Subcutaneous abdominal adipose tissue (tissue), 5 donors: Measurements from ENCODE around the gene RNF150.

Source experiments
- H3K27ac ChIP-seq: one replicate; pipeline ENCODE4 v1.7.0; 2013; ENCODE audit warnings: low read depth, mild to moderate bottlenecking, inconsistent platforms, low read length, moderate library complexity
- H3K27me3 ChIP-seq, 5 donors: one replicate each; pipeline ENCODE4 v1.7.0; 2013; ENCODE audit warnings: low read length in 5 of 5, inconsistent platforms in 1 of 5; ENCODE audit not compliant: control insufficient read depth in 5 of 5, insufficient read depth in 4 of 5
- H3K36me3 ChIP-seq, 5 donors: one replicate each; pipeline ENCODE4 v1.7.0; 2013; ENCODE audit warnings: low read length in 5 of 5; ENCODE audit not compliant: control insufficient read depth in 5 of 5, insufficient read depth in 5 of 5
- H3K4me1 ChIP-seq, 5 donors: one replicate each; pipeline ENCODE4 v1.7.0; 2013; ENCODE audit warnings: low read length in 5 of 5, mild to moderate bottlenecking in 3 of 5, moderate library complexity in 1 of 5; ENCODE audit not compliant: control insufficient read depth in 5 of 5, insufficient read depth in 5 of 5
- H3K4me3 ChIP-seq, 5 donors: one replicate each; pipeline ENCODE4 v1.7.0; 2013; ENCODE audit warnings: low read length in 5 of 5, low read depth in 1 of 5
- H3K9ac ChIP-seq, 5 donors: one replicate each; pipeline ENCODE4 v1.7.0; 2013; ENCODE audit warnings: low read length in 5 of 5, mild to moderate bottlenecking in 4 of 5, moderate library complexity in 3 of 5
- H3K9me3 ChIP-seq, 5 donors: one replicate each; pipeline ENCODE4 v1.7.0; 2013; ENCODE audit warnings: low read length in 5 of 5; ENCODE audit not compliant: control insufficient read depth in 5 of 5
- donor health status: healthy.
- donor health status: healthy.
- donor health status: healthy.
- donor health status: healthy.
- donor health status: healthy.

The RNF150 gene

DNA sequence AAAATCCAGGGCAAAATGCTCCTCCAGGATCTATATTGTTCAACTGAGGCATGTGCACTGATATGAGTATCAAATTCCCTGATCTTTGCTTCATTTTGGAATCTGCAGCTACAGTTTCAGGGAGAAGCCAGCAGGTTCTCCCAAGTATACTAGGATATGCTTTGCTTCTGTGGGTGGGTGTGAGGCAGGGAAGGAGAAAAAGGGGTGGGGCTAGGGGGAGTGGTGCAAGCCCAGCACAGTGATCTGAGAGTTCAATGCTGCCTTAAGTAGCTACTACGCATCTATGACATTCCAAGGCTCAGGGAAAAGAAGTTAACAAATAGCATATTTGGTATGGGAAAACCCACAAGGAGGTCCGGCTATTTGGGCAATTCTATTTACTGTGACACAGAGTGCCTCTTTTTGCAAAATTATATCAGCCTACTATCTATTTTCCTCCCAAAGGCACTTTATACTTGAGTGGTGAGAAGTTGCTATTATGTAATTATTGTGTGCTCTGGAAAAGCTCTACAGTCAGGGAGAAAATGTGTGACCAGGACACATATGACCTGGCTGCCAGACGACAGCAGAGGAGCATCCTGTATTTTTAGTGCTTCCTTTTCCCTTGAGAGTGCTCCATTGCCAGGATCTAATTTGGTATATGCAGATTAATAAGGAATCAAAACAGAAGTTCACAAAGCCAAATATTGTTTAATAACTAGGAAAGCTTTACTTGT lies 162.0 kb downstream of the RNF150 start:
- Histone ChIP-seq H3K36me3 (peaks cover 0 to 6% (median 4%) of the 10 kb centered on the region in 5 donors), H3K27me3 (no peaks in the 10 kb centered on the region), H3K27ac (peak overlapping the region; percentile 11), H3K4me1 (peaks cover 0 to 16% (median 7%) of the 10 kb centered on the region in 5 donors), H3K4me3 (no peak overlapping the region), H3K9ac (no peak overlapping the region), H3K9me3 (no peaks in the 10 kb centered on the region)

DNA sequence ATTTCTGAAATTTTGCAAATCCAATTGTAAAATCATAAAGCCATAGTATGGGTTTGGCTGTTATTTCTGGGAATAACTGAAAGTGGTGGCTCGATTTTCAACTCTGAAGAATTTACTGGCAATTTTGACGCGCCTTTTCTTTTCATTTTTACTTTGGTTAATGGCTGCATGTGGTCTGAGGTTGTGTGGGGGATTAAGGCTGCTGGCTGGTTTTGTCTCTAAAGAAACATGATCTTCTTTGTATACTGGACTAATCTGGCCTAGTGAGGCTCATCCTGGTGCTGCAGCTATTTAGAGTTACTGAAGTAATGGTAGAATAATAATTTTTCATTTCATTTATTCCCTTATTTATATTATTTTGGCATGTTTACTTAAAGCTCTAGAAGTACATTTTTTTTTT lies 164.0 kb downstream of the RNF150 start:
- Histone ChIP-seq H3K36me3 (peaks cover 0 to 7% (median 4%) of the 10 kb centered on the region in 5 donors), H3K9ac (no peak overlapping the region), H3K4me1 (peaks cover 0 to 16% (median 7%) of the 10 kb centered on the region in 5 donors), H3K4me3 (no peak overlapping the region), H3K27me3 (no peaks in the 10 kb centered on the region), H3K27ac (no peak overlapping the region), H3K9me3 (no peaks in the 10 kb centered on the region)

DNA sequence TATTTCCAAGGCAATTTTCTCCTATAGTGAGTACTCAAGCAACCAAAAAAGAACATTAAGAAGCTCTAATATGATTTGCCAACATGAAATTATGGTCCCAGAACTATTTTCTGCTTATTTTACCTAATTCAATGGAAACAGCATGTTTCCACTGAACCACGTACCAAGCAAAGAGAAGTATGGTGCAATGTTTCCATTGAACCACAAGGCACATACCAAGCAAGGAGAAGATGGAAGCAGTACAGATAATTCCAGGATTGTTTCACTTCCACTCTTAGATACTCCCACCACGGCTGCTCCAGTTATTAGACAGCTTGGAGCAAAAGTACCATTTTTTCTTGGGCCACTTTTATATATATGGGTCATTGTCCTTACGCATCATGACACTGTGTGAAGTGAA lies 164.9 kb downstream of the RNF150 start:
- Histone ChIP-seq H3K4me3 (no peak overlapping the region), H3K27ac (no peak overlapping the region), H3K9ac (no peak overlapping the region), H3K27me3 (no peaks in the 10 kb centered on the region), H3K9me3 (no peaks in the 10 kb centered on the region), H3K4me1 (peaks cover 0 to 16% (median 7%) of the 10 kb centered on the region in 5 donors), H3K36me3 (peaks cover 0 to 7% (median 4%) of the 10 kb centered on the region in 5 donors)

DNA sequence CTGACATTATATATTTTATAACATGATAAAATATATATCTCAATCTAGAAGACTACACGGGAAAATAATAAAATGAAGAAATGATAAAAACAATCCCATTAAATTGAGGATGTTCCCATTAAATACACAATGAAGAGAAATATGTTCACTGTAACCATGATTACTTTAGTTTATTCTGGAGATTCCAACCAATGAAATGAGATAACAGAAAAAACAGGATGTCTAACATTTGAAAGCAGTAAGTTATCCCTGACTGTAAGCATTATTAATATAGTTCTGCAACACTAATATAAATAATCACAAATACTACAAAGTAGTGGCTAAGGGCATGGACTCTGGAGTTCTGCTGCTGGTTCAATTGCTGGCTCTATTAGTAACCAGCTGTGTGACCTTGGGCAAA lies 169.4 kb downstream of the RNF150 start:
- Histone ChIP-seq H3K4me3 (no peak overlapping the region), H3K9ac (no peak overlapping the region), H3K27me3 (no peaks in the 10 kb centered on the region), H3K36me3 (peaks cover 0 to 8% (median 4%) of the 10 kb centered on the region in 5 donors), H3K9me3 (no peaks in the 10 kb centered on the region), H3K4me1 (peaks cover 0 to 7% (median 0%) of the 10 kb centered on the region in 5 donors), H3K27ac (no peak overlapping the region)

DNA sequence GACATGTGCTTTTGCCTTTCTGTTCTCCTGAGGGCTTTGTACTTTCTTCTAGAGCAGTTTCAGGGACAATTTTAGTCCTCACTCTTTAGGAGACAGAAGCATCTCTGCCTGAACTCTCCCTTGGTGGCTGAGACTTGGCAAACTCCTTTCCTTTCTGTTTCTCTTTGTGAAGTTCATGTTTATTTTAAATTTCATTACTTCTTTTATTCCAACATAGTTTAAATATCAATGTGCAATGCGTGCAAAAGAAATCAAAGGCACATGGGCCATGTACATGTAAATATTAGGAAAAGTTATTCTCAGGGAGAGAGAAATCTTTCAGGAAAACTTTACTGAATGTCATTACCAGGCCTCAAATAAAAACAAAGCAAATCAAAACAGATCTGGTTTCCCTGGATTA lies 177.6 kb downstream of the RNF150 start:
- H3K36me3 ChIP-seq, result peaks cover 0 to 4% (median 0%) of the 10 kb centered on the region in 5 donors
- no peak overlapping the region for H3K4me3 ChIP-seq
- H3K9me3 ChIP-seq, result no peaks in the 10 kb centered on the region
- no peak overlapping the region for H3K27ac ChIP-seq
- no peak overlapping the region for H3K9ac ChIP-seq
- H3K27me3 ChIP-seq, result no peaks in the 10 kb centered on the region
- H3K4me1 ChIP-seq, result no peaks in the 10 kb centered on the region

DNA sequence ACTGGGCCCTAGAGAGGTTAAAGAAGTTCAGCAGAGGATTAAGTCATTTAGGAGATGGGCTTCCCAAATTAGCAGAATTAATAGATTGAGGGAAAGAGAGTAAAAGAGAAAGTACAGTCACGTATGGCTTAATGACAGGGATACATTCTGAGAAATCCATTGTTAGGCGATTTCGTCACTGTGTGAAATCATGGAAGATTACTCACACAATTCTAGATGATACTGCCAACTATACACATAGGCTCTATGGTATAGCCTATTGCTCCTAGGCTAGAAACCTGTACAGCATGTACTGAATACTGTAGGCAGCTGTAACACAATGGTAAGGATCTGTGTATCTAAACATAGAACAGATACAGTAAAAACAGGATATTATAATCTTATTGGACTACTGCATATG lies 180.6 kb downstream of the RNF150 start:
- Histone ChIP-seq H3K9ac (no peak overlapping the region), H3K27ac (no peak overlapping the region), H3K4me1 (no peaks in the 10 kb centered on the region), H3K4me3 (no peak overlapping the region), H3K9me3 (no peaks in the 10 kb centered on the region), H3K36me3 (peaks cover 0 to 4% (median 0%) of the 10 kb centered on the region in 5 donors), H3K27me3 (no peaks in the 10 kb centered on the region)

DNA sequence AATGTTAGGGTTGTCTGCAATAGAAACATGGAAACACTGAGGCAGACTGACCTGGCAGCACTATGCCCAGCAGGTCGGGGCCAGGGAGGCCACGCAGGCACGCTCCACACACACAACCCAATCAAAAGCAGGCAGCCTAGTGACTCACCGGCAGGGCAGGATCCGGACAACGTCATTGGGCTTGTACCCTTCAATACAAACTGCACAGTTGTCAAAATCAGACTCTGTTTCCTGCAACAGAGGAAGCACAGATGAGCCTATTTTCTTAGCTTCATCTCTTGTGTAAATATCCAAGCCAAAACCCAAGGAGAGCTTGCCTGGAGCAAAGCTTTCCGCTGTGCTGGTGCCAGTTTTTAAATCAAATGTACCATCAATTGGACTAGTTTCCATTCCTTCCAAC lies 185.8 kb downstream of the RNF150 start:
- H3K36me3 ChIP-seq, result peaks cover 0 to 3% (median 0%) of the 10 kb centered on the region in 5 donors
- peaks cover 0 to 20% (median 6%) of the 10 kb centered on the region in 5 donors for H3K4me1 ChIP-seq
- H3K27ac ChIP-seq, result no peak overlapping the region
- no peak overlapping the region for H3K4me3 ChIP-seq
- H3K9me3 ChIP-seq, result no peaks in the 10 kb centered on the region
- no peak overlapping the region for H3K9ac ChIP-seq
- H3K27me3 ChIP-seq, result no peaks in the 10 kb centered on the region

DNA sequence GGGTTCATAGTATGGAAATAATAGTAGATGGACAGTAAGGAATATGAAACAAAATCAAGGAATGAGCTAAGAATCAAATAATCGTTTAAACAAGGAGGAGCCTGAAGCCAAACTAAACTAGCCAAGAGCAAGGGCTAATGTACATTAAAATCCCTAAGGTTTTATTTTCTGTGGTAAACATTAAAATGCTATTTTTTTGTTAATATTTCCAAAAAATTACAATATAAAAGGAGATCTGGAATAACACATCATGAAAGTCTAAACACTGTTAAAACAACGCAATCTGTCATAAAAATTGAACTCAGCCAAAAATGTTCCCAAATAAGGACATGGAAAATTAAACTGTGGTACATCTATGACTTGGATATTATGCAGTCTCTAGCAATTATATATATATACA lies 188.2 kb downstream of the RNF150 start:
- Histone ChIP-seq H3K9ac (no peak overlapping the region), H3K27me3 (no peaks in the 10 kb centered on the region), H3K4me1 (peaks cover 0 to 20% (median 6%) of the 10 kb centered on the region in 5 donors), H3K36me3 (peaks cover 0 to 3% (median 0%) of the 10 kb centered on the region in 5 donors), H3K27ac (no peak overlapping the region), H3K4me3 (no peak overlapping the region), H3K9me3 (no peaks in the 10 kb centered on the region)

DNA sequence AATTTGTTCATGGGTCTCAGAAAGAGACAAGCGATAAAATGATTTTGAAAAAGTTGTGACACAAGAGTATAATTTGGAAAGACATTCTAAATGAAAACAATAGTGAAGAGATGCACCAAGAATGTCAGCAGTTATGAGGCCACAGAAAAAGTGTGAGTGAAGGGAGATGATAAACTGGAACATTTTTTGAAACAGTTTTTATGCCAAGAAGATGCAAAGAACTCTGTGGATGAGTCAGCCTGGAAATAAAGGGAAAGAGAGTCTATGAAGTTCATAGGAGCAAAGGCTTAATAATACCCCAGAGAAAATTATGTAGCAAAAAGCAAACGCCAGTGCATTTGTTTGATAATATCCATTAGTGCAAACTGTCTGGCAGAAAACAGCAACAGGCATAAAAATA lies 188.7 kb downstream of the RNF150 start:
- peaks cover 0 to 24% (median 6%) of the 10 kb centered on the region in 5 donors for H3K4me1 ChIP-seq
- H3K9ac ChIP-seq, result no peak overlapping the region
- no peak overlapping the region for H3K4me3 ChIP-seq
- H3K27ac ChIP-seq, result no peak overlapping the region
- peaks cover 0 to 3% (median 0%) of the 10 kb centered on the region in 5 donors for H3K36me3 ChIP-seq
- H3K9me3 ChIP-seq, result no peaks in the 10 kb centered on the region
- H3K27me3 ChIP-seq, result no peaks in the 10 kb centered on the region

DNA sequence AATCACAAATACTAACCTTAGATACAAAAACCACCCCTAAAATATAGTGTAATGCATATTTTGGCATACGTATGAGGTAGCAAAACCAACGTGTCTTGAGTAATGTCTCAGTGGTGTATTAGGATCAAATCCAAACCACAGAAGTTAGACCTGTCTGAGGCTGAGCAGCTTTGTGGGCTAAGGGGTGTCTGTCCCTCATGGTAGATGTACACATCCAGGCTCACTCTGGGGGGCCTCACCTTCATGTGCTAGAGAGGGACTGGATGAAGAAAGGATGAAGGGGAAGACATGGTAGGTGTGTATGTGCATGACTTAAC lies 189.1 kb downstream of the RNF150 start:
- H3K4me3 ChIP-seq, result no peak overlapping the region
- H3K9me3 ChIP-seq, result no peaks in the 10 kb centered on the region
- H3K27me3 ChIP-seq, result no peaks in the 10 kb centered on the region
- peaks cover 0 to 3% (median 0%) of the 10 kb centered on the region in 5 donors for H3K36me3 ChIP-seq
- peak overlapping the region; percentile 31 for H3K27ac ChIP-seq
- no peak overlapping the region for H3K9ac ChIP-seq
- H3K4me1 ChIP-seq, result peaks cover 0 to 29% (median 9%) of the 10 kb centered on the region in 5 donors
